HG03558 (cell line): Measurements from ENCODE around the gene TCERG1L.
"Not testable (repeated sequence)": the region's sequence is repeated elsewhere in the genome, so short reads cannot be mapped to it uniquely, and the experiment has no call there.

ENCODE experiments used
- ATAC-seq: cut with Tn5 transposase; IDR thresholded peaks from one replicate; pipeline ENCODE4 v1.9.1; 2021; ENCODE audit warnings: moderate number of reproducible peaks; ENCODE audit not compliant: unreplicated experiment; ENCODE audit errors: extremely low read depth

The TCERG1L gene

GRCh38 chr10:131251146-131251541 is 60.4 kb downstream of the TCERG1L start:
- no peak for ATAC-seq

GRCh38 chr10:131250454-131251145 is 60.9 kb downstream of the TCERG1L start:
- no peak for ATAC-seq

GRCh38 chr10:131249955-131250344 is 61.6 kb downstream of the TCERG1L start:
- no peak for ATAC-seq

GRCh38 chr10:131249238-131249954 is 62.1 kb downstream of the TCERG1L start:
- ATAC-seq = no peak

- no peak for ATAC-seq
Observed at GRCh38 chr10:131248376-131249165, 63.0 kb downstream of the TCERG1L start.

- no peak for ATAC-seq
Observed at GRCh38 chr10:131247873-131248272, 63.6 kb downstream of the TCERG1L start.

GRCh38 chr10:131246775-131247174 is 64.7 kb downstream of the TCERG1L start:
- ATAC-seq = no peak

GRCh38 chr10:131246089-131246488 is 65.4 kb downstream of the TCERG1L start:
- ATAC-seq = no peak

GRCh38 chr10:131245475-131246059 is 66.0 kb downstream of the TCERG1L start:
- no peak for ATAC-seq

GRCh38 chr10:131244836-131245235 is 66.7 kb downstream of the TCERG1L start:
- no peak for ATAC-seq

- ATAC-seq = no peak
Observed at GRCh38 chr10:131243076-131243475, 68.4 kb downstream of the TCERG1L start.

GRCh38 chr10:131242007-131242406 is 69.5 kb downstream of the TCERG1L start:
- ATAC-seq = no peak

- ATAC-seq = no peak
Observed at GRCh38 chr10:131240691-131241090, 70.8 kb downstream of the TCERG1L start.

GRCh38 chr10:131239926-131240325 is 71.6 kb downstream of the TCERG1L start:
- ATAC-seq = no peak

- no peak for ATAC-seq
Observed at GRCh38 chr10:131239450-131239849, 72.1 kb downstream of the TCERG1L start.

GRCh38 chr10:131238669-131239280 is 72.7 kb downstream of the TCERG1L start:
- no peak for ATAC-seq

GRCh38 chr10:131237991-131238651 is 73.4 kb downstream of the TCERG1L start:
- no peak for ATAC-seq

- ATAC-seq = not testable (repeated sequence)
Observed at GRCh38 chr10:131234606-131235005, 76.9 kb downstream of the TCERG1L start.

GRCh38 chr10:131233611-131234258 is 77.8 kb downstream of the TCERG1L start:
- ATAC-seq = no peak
